HCT116 (cell line): ENCODE results near the gene FSHR. TPM values are rescaled to one million over a fixed set of nuclear protein-coding genes. Genes with fewer than 3 reads are reported as not detected.

Experiments
- ATAC-seq: fragments of 200-7000 bp; cut with Tn5 transposase; 2 replicates; pipeline ENCODE4 v1.9.1; 2020; ENCODE audit warnings: mild to moderate bottlenecking, moderate library complexity
- BruUV-seq: library from RNA; stranded (reverse); fragments of 400-500 nt; replicated peaks from 2 replicates; lab custom pipeline; 2021; lab: Mats Ljungman, UMichigan
- CTCF ChIA-PET: fragments of 300-600 bp; sonication (Branson Sonifier 250); formaldehyde crosslinking; loops from one replicate; lab custom pipeline; 2021; ENCODE audit warnings: antibody characterized with exemption; lab: Charles Lee
- POLR2A ChIA-PET: fragments of 300-600, 350-600 bp; sonication (Branson Sonifier 250); formaldehyde crosslinking; loops from one replicate; lab custom pipeline; 2021; ENCODE audit warnings: antibody characterized with exemption; lab: Charles Lee
- RAD21 ChIA-PET, 2 experiments: fragments of 300-600 bp; sonication (Branson Sonifier 250); formaldehyde crosslinking; loops; one replicate each; lab custom pipeline; 2023; ENCODE audit warnings: low total read pairs in 2 of 2; ENCODE audit not compliant: uncharacterized antibody in 2 of 2, unreplicated experiment in 2 of 2, low non-redundant PET in 1 of 2; lab: Charles Lee
- DNase-seq: peaks from one replicate; pipeline ENCODE4 v3.0.0-alpha.2; 2010; ENCODE audit warnings: low read depth, low spot score
- H2AFZ ChIP-seq: fragments of 200-600 bp; shearing (Covaris generic), sonication (generic); 2 replicates; pipeline ENCODE4 v1.6.1; 2017; ENCODE audit warnings: low read depth, mixed run types, mixed read lengths, antibody characterized with exemption, low read length; ENCODE audit not compliant: poor library complexity, severe bottlenecking
- H3K27ac ChIP-seq: 2 replicates; pipeline ENCODE4 v1.5.1; 2012; ENCODE audit warnings: low read depth, low read length
- H3K27me3 ChIP-seq: fragments of 200-600 bp; sonication (generic); 2 replicates; pipeline ENCODE4 v1.6.1; 2016; ENCODE audit warnings: mixed run types, low read length, mixed read lengths; ENCODE audit not compliant: insufficient read depth
- H3K36me3 ChIP-seq, 2 experiments: fragments of 200-500 bp in 1 of 2; fragments of 200-600 bp in 1 of 2; sonication (Bioruptor generic) in 1 of 2; sonication (generic) in 1 of 2; 2 replicates each; pipeline versions ENCODE4 v1.5.1 to v1.6.1; 2014 to 2016; ENCODE audit warnings: low read length in 2 of 2, inconsistent platforms in 1 of 2, mixed read lengths in 1 of 2, mixed run types in 1 of 2; ENCODE audit not compliant: insufficient read depth in 2 of 2, control insufficient read depth in 1 of 2
- H3K4me1 ChIP-seq, 2 experiments: fragments of 200-600 bp in 1 of 2; sonication (generic) in 1 of 2; 2 replicates each; pipeline versions ENCODE4 v1.5.1 to v1.6.1; 2012 to 2017; ENCODE audit warnings: low read length in 2 of 2, inconsistent platforms in 1 of 2, mild to moderate bottlenecking in 1 of 2, mixed read lengths in 1 of 2, mixed run types in 1 of 2, moderate library complexity in 1 of 2; ENCODE audit not compliant: insufficient read depth in 2 of 2, control insufficient read depth in 1 of 2
- H3K4me2 ChIP-seq: fragments of 200-600 bp; sonication (generic); 2 replicates; pipeline ENCODE4 v1.6.1; 2017; ENCODE audit warnings: mixed run types, low read length, mixed read lengths
- H3K4me3 ChIP-seq, 2 experiments: fragments of 200-600 bp in 1 of 2; sonication (generic) in 1 of 2; replicated peaks in 1 of 2; 2 replicates each; pipeline ENCODE4 v1.5.1; 2011 to 2016; ENCODE audit warnings: low read length in 2 of 2, control low read depth in 1 of 2, low read depth in 1 of 2, mild to moderate bottlenecking in 1 of 2, mixed read lengths in 1 of 2, mixed run types in 1 of 2
- H3K79me2 ChIP-seq: fragments of 200-600 bp; sonication (generic); 2 replicates; pipeline ENCODE4 v1.6.1; 2017; ENCODE audit warnings: mild to moderate bottlenecking, mixed run types, low read length, moderate library complexity, mixed read lengths; ENCODE audit not compliant: insufficient read depth
- H3K9ac ChIP-seq: fragments of 200-600 bp; sonication (generic); 2 replicates; pipeline ENCODE4 v1.6.1; 2016; ENCODE audit warnings: low read length, mixed read lengths
- H3K9me2 ChIP-seq: fragments of 200-600 bp; sonication (generic), shearing (Covaris generic); 2 replicates; pipeline ENCODE4 v1.6.1; 2017; ENCODE audit warnings: mixed run types, mild to moderate bottlenecking, moderate library complexity; ENCODE audit not compliant: insufficient read depth
- H3K9me3 ChIP-seq, 2 experiments: fragments of 200-500 bp in 1 of 2; fragments of 200-600 bp in 1 of 2; sonication (Bioruptor generic) in 1 of 2; sonication (generic) in 1 of 2; 2 replicates each; pipeline ENCODE4 v1.6.1; 2014 to 2017; ENCODE audit warnings: low read length in 2 of 2, mixed read lengths in 2 of 2, inconsistent platforms in 1 of 2, low read depth in 1 of 2, mild to moderate bottlenecking in 1 of 2, mixed run types in 1 of 2, moderate library complexity in 1 of 2; ENCODE audit not compliant: control insufficient read depth in 1 of 2, insufficient read depth in 1 of 2
- H4K20me1 ChIP-seq: fragments of 200-600 bp; sonication (generic), shearing (Covaris generic); 2 replicates; pipeline ENCODE4 v1.6.1; 2017; ENCODE audit warnings: mixed run types, mild to moderate bottlenecking, moderate library complexity; ENCODE audit not compliant: insufficient read depth
- ATF3 ChIP-seq: IDR thresholded peaks from 2 replicates; pipeline ENCODE4 v1.6.1; 2012
- CBX3 ChIP-seq: IDR thresholded peaks from 2 replicates; pipeline ENCODE4 v1.6.1; 2012; ENCODE audit warnings: low read depth
- CTCF ChIP-seq, 3 experiments: fragments of 200-600 bp in 1 of 3; sonication (generic) in 1 of 3; IDR thresholded peaks in 2 of 3; conservative IDR thresholded peaks in 1 of 3; 2 replicates each; pipeline ENCODE4 v1.5.1; 2012 to 2017; ENCODE audit warnings: low read depth in 2 of 3, low read length in 2 of 3, antibody characterized with exemption in 1 of 3, borderline replicate concordance in 1 of 3, control low read depth in 1 of 3, mild to moderate bottlenecking in 1 of 3, mixed read lengths in 1 of 3, mixed run types in 1 of 3, moderate library complexity in 1 of 3; ENCODE audit not compliant: insufficient read depth in 1 of 3
- EGR1 ChIP-seq: IDR thresholded peaks from 2 replicates; pipeline ENCODE4 v1.6.1; 2012; ENCODE audit warnings: low read depth
- ELF1 ChIP-seq: IDR thresholded peaks from 2 replicates; pipeline ENCODE4 v1.6.1; 2012; ENCODE audit warnings: low read depth, borderline replicate concordance
- EZH2 ChIP-seq: fragments of 200-600 bp; sonication (generic); IDR thresholded peaks from 2 replicates; pipeline ENCODE4 v1.6.1; 2017; ENCODE audit warnings: antibody characterized with exemption, mixed run types
- EZH2phosphoT487 ChIP-seq: fragments of 200-600 bp; IDR thresholded peaks from 2 replicates; pipeline ENCODE4 v1.6.1; 2018; ENCODE audit warnings: antibody characterized with exemption, borderline replicate concordance
- JUND ChIP-seq: IDR thresholded peaks from 2 replicates; pipeline ENCODE4 v1.6.1; 2012
- POLR2A ChIP-seq: IDR thresholded peaks from 2 replicates; pipeline ENCODE4 v1.7.0; 2011; ENCODE audit warnings: borderline replicate concordance; ENCODE audit not compliant: insufficient read depth, insufficient read length; ENCODE audit errors: extremely low read depth
- POLR2AphosphoS5 ChIP-seq: IDR thresholded peaks from 2 replicates; pipeline ENCODE4 v1.6.1; 2011; ENCODE audit warnings: mild to moderate bottlenecking, low read depth, low read length, moderate library complexity
- RAD21 ChIP-seq: IDR thresholded peaks from 2 replicates; pipeline ENCODE4 v1.6.1; 2012; ENCODE audit warnings: low read depth, mild to moderate bottlenecking
- SIN3A ChIP-seq: IDR thresholded peaks from 2 replicates; pipeline ENCODE4 v1.6.1; 2012; ENCODE audit warnings: low read depth
- SRF ChIP-seq: IDR thresholded peaks from 2 replicates; pipeline ENCODE4 v1.6.1; 2012; ENCODE audit warnings: low read depth
- TCF7L2 ChIP-seq: IDR thresholded peaks from 2 replicates; pipeline ENCODE4 v1.7.0; 2011; ENCODE audit warnings: borderline replicate concordance, inconsistent platforms; ENCODE audit not compliant: insufficient read depth, insufficient read length; ENCODE audit errors: extremely low read depth
- YY1 ChIP-seq: IDR thresholded peaks from 2 replicates; pipeline ENCODE4 v1.6.1; 2011; ENCODE audit warnings: low read length, low read depth, moderate library complexity, mild to moderate bottlenecking; ENCODE audit not compliant: insufficient replicate concordance; ENCODE audit errors: extremely low read depth
- ZFX ChIP-seq: fragments of 450-650 bp; IDR thresholded peaks from 2 replicates; pipeline ENCODE4 v1.6.1; 2017
- ZNF274 ChIP-seq: fragments of 200-500 bp; sonication (Bioruptor generic); IDR thresholded peaks from 2 replicates; pipeline ENCODE4 v1.6.1; 2014; ENCODE audit warnings: mild to moderate bottlenecking, low read depth, low read length, inconsistent platforms
- intact Hi-C: fragments of 100-400 bp; cut with micrococcal nuclease; formaldehyde crosslinking; loops from 2 replicates; pipeline ENCODE4 v1.10.0; 2022
- total RNA-seq: library from RNA; stranded (reverse); gene quantifications from one replicate; pipeline ENCODE4 v1.2.1, GENCODE V29; 2021; ENCODE audit not compliant: unreplicated experiment
- TF ChIP-seq, protein P1 (sequence below): IDR thresholded peaks from 2 replicates; pipeline ENCODE4 v1.6.1; 2011; ENCODE audit warnings: mild to moderate bottlenecking, low read length, moderate library complexity; ENCODE audit not compliant: insufficient replicate concordance; ENCODE audit errors: extremely low read depth
- TF ChIP-seq, protein P2 (sequence below): IDR thresholded peaks from 2 replicates; pipeline ENCODE4 v1.6.1; 2012; ENCODE audit warnings: low read depth
- TF ChIP-seq, protein P3 (sequence below): IDR thresholded peaks from 2 replicates; pipeline ENCODE4 v1.6.1; 2012

Gene FSHR
- total RNA-seq, 1 experiment from 2014 or later, result not detected

DNA sequence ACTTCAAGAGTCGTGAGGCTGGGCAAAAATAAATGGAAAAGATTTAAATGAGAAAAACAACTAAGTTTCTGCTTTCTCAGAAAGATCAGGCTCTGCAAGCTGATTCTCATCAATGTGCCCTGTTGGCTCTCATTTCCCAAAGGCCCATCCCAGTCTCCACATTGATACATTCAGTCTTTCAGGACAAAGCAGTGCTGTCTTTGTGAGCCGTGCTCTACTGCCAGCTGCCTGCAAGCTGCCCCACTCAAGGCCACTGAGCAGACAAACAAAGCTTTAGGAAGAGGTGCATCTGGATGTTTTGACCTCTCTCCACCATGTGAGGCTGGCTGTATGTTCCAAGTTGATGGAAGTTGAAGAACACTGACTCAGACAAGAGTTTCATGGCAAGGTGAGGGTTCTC is 48.8 kb downstream of the FSHR start:
- Histone ChIP-seq H3K4me2 (no peak overlapping the region), H3K4me1 (no peaks in the 10 kb centered on the region), H3K36me3 (no peaks in the 10 kb centered on the region), H3K9me2 (no peaks in the 10 kb centered on the region), H3K27ac (no peak overlapping the region), H3K79me2 (no peaks in the 10 kb centered on the region), H3K4me3 (no peak overlapping the region), H3K9ac (no peak overlapping the region), H4K20me1 (no peaks in the 10 kb centered on the region), H2AFZ (no peak overlapping the region), H3K27me3 (no peaks in the 10 kb centered on the region), H3K9me3 (peaks cover 3% of the 10 kb centered on the region in 2 experiments; a peak in 1 of 4 replicates)
- ATAC-seq (no peak), DNase-seq (no peak)
- TF ChIP-seq POLR2AphosphoS5 (no peak), JUND (no peak), CTCF (IDR thresholded peaks at IDR 0.05 in 2 of 3, conservative IDR thresholded peaks at IDR 0.05 in 1 of 3; ENCODE audit: borderline replicate concordance in 1 of 3, insufficient read depth in 1 of 3, low read depth in 2 of 3, low read length in 2 of 3) (no peak), CBX3 (no peak), ZFX (no peak), SRF (no peak), ATF3 (no peak), RAD21 (no peak), ZNF274 (no peak), POLR2A (no peak), SIN3A (no peak), ELF1 (no peak), YY1 (no peak), EGR1 (no peak), EZH2 (no peak), TCF7L2 (no peak), EZH2phosphoT487 (no peak)
- TF ChIP-seq, protein P1, sequence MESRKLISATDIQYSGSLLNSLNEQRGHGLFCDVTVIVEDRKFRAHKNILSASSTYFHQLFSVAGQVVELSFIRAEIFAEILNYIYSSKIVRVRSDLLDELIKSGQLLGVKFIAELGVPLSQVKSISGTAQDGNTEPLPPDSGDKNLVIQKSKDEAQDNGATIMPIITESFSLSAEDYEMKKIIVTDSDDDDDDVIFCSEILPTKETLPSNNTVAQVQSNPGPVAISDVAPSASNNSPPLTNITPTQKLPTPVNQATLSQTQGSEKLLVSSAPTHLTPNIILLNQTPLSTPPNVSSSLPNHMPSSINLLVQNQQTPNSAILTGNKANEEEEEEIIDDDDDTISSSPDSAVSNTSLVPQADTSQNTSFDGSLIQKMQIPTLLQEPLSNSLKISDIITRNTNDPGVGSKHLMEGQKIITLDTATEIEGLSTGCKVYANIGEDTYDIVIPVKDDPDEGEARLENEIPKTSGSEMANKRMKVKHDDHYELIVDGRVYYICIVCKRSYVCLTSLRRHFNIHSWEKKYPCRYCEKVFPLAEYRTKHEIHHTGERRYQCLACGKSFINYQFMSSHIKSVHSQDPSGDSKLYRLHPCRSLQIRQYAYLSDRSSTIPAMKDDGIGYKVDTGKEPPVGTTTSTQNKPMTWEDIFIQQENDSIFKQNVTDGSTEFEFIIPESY, result no peak
- TF ChIP-seq, protein P2, sequence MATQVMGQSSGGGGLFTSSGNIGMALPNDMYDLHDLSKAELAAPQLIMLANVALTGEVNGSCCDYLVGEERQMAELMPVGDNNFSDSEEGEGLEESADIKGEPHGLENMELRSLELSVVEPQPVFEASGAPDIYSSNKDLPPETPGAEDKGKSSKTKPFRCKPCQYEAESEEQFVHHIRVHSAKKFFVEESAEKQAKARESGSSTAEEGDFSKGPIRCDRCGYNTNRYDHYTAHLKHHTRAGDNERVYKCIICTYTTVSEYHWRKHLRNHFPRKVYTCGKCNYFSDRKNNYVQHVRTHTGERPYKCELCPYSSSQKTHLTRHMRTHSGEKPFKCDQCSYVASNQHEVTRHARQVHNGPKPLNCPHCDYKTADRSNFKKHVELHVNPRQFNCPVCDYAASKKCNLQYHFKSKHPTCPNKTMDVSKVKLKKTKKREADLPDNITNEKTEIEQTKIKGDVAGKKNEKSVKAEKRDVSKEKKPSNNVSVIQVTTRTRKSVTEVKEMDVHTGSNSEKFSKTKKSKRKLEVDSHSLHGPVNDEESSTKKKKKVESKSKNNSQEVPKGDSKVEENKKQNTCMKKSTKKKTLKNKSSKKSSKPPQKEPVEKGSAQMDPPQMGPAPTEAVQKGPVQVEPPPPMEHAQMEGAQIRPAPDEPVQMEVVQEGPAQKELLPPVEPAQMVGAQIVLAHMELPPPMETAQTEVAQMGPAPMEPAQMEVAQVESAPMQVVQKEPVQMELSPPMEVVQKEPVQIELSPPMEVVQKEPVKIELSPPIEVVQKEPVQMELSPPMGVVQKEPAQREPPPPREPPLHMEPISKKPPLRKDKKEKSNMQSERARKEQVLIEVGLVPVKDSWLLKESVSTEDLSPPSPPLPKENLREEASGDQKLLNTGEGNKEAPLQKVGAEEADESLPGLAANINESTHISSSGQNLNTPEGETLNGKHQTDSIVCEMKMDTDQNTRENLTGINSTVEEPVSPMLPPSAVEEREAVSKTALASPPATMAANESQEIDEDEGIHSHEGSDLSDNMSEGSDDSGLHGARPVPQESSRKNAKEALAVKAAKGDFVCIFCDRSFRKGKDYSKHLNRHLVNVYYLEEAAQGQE, result no peak
- TF ChIP-seq, protein P3, sequence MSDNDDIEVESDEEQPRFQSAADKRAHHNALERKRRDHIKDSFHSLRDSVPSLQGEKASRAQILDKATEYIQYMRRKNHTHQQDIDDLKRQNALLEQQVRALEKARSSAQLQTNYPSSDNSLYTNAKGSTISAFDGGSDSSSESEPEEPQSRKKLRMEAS, result no peak
- RAD21 ChIA-PET, result no interaction called here
- BruUV-seq, result no TSS peak
- POLR2A ChIA-PET, result no interaction called here
- intact Hi-C loops, result no loop called here
- CTCF ChIA-PET, result no interaction called here
